ENCODE results near the gene UTP14C. TPM values are rescaled to one million over a fixed set of nuclear protein-coding genes. Genes with fewer than 3 reads are reported as not detected.

UTP14C gene
- total RNA-seq, 1 experiment from 2014 or later, result 19.8 TPM

DNA sequence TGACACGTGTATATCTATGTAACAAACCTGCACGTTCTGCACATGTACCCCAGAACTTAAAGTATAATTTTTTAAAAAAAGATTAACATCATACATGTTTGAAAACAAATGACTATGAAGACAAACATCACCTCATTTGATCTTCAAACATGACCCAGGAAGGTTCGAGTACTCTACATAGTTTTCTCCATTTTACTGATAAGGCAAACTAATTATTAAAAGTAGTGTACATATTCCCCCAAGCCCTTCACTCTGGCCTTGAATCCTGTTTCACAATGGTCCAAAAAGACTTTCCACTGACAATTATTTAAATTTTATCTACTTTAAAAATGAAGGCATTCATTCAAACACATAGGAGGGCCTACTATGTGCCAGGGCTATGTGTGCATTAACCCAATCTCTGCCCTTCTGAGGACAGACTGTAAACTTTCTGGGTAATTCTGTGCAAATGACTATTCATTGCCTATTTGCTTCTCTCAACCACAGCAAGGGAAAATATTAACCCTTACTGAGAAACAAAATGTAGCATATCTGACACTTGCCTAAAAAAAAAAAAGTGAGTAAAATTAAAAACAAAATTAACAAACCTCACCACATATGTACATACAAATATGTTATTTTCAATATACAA is 35.4 kb upstream of the UTP14C start:
- Mint-ChIP-seq H3K4me1 (no peaks in the 10 kb centered on the region), H3K4me3 (no peak overlapping the region), H3K36me3 (ENCODE audit: insufficient read depth in 1 of 3, low read depth in 3 of 3) (no peaks in the 10 kb centered on the region; a peak in 2 of 7 replicates), H3K27ac (no peak overlapping the region), H3K27me3 (ENCODE audit: low read depth) (no peaks in the 10 kb centered on the region), H3K9me3 (peaks cover 6 to 10% of the 10 kb centered on the region in 2 experiments; a peak in 4 of 5 replicates)
- WGBS (ENCODE audit: extremely low coverage, insufficient read length, low lambda C conversion rate), result no CpG with 5 or more reads among the region's 3 CpGs
- Histone ChIP-seq H3K9ac (ENCODE audit: extremely low read depth, insufficient read length, low read length) (no peak overlapping the region), H2BK15ac (ENCODE audit: low read depth, low read length) (no peak overlapping the region), H3K27ac (ENCODE audit: insufficient read length, low read depth, low read length) (no peak overlapping the region), H3K27me3 (ENCODE audit: insufficient read depth, low read length) (no peaks in the 10 kb centered on the region), H4K91ac (ENCODE audit: insufficient read length, low read depth, low read length) (no peak overlapping the region), H3K14ac (ENCODE audit: insufficient read depth, low read length) (no peak overlapping the region), H2BK120ac (ENCODE audit: low read depth, low read length, poor library complexity, severe bottlenecking) (no peak overlapping the region), H4K5ac (ENCODE audit: insufficient read length, low read depth, low read length) (no peak overlapping the region), H2BK12ac (ENCODE audit: insufficient read length, low read depth, low read length) (no peak overlapping the region), H3K4me2 (ENCODE audit: insufficient read depth, insufficient read length, low read length) (no peak overlapping the region), H3K4ac (ENCODE audit: low read depth, low read length) (no peak overlapping the region), H3K23me2 (ENCODE audit: insufficient read length, low read depth, low read length, poor library complexity, severe bottlenecking) (no peaks in the 10 kb centered on the region), H4K8ac (replicated peaks; ENCODE audit: insufficient read length, low read depth, low read length) (no peak overlapping the region), H2BK5ac (ENCODE audit: insufficient read length, low read length) (no peak overlapping the region), H4K20me1 (ENCODE audit: control insufficient read depth, insufficient read depth, insufficient read length) (no peaks in the 10 kb centered on the region), H3K79me2 (ENCODE audit: insufficient read depth, low read length) (no peaks in the 10 kb centered on the region), H3K9me3 (ENCODE audit: control insufficient read depth, low read depth, low read length) (no peaks in the 10 kb centered on the region), H2BK20ac (ENCODE audit: low read depth, low read length, poor library complexity, severe bottlenecking) (no peak overlapping the region), H2AK5ac (ENCODE audit: insufficient read length, low read length) (no peak overlapping the region), H3K79me1 (ENCODE audit: insufficient read depth, low read depth, low read length, poor library complexity, severe bottlenecking) (no peaks in the 10 kb centered on the region), H3K23ac (ENCODE audit: insufficient read length, low read depth, low read length) (no peak overlapping the region), H3T11ph (ENCODE audit: low read length) (no peak overlapping the region), H3K4me1 (ENCODE audit: insufficient read depth, low read length) (no peaks in the 10 kb centered on the region), H3K18ac (ENCODE audit: insufficient read length, low read depth, low read length) (no peak overlapping the region), H3K56ac (ENCODE audit: insufficient read length, low read depth, low read length) (no peak overlapping the region), H2AFZ (ENCODE audit: low read length) (no peak overlapping the region)
- DNase-seq, result no peak
- no peak for TF ChIP-seq CTCF (conservative IDR thresholded peaks at IDR 0.05)
